HG03520 (cell line): ENCODE results near the gene DNM1L.
"Not testable (repeated sequence)": the region's sequence is repeated elsewhere in the genome, so short reads cannot be mapped to it uniquely, and the experiment has no call there.

Experiments used
- ATAC-seq: cut with Tn5 transposase; IDR thresholded peaks from one replicate; pipeline ENCODE4 v1.9.1; 2021; ENCODE audit warnings: mild to moderate bottlenecking, moderate library complexity; ENCODE audit not compliant: unreplicated experiment

The DNM1L gene

GRCh38 chr12:32695787-32696186, 16.7 kb downstream of the DNM1L start:
- no peak for ATAC-seq

GRCh38 chr12:32697445-32697844, 18.3 kb downstream of the DNM1L start:
- ATAC-seq, result no peak

GRCh38 chr12:32698285-32698684, 19.2 kb downstream of the DNM1L start:
- ATAC-seq, result no peak

GRCh38 chr12:32699437-32699836, 20.3 kb downstream of the DNM1L start:
- not testable (repeated sequence) for ATAC-seq

- ATAC-seq, result no peak
Measured at GRCh38 chr12:32702473-32702872, 23.4 kb downstream of the DNM1L start.

GRCh38 chr12:32702946-32703345, 23.8 kb downstream of the DNM1L start:
- ATAC-seq, result no peak

GRCh38 chr12:32705783-32706182, 26.7 kb downstream of the DNM1L start:
- ATAC-seq, result no peak

- ATAC-seq, result no peak
Measured at GRCh38 chr12:32706335-32707024, 27.4 kb downstream of the DNM1L start.

- no peak for ATAC-seq
Measured at GRCh38 chr12:32708926-32709325, 29.8 kb downstream of the DNM1L start.

- ATAC-seq, result no peak
Measured at GRCh38 chr12:32714772-32715171, 35.7 kb downstream of the DNM1L start.

GRCh38 chr12:32718926-32719325, 39.8 kb downstream of the DNM1L start:
- ATAC-seq, result no peak

GRCh38 chr12:32725308-32725707, 46.2 kb downstream of the DNM1L start:
- not testable (repeated sequence) for ATAC-seq

GRCh38 chr12:32726286-32726685, 47.2 kb downstream of the DNM1L start:
- no peak for ATAC-seq

GRCh38 chr12:32727237-32727636, 48.1 kb downstream of the DNM1L start:
- no peak for ATAC-seq

- ATAC-seq, result no peak
Measured at GRCh38 chr12:32734952-32735351, 55.9 kb downstream of the DNM1L start.

- no peak for ATAC-seq
Measured at GRCh38 chr12:32736445-32736844, 57.3 kb downstream of the DNM1L start.

- ATAC-seq, result no peak
Measured at GRCh38 chr12:32737715-32738114, 58.6 kb downstream of the DNM1L start.

GRCh38 chr12:32739279-32739678, 60.2 kb downstream of the DNM1L start:
- ATAC-seq, result no peak

- no peak for ATAC-seq
Measured at GRCh38 chr12:32742133-32742532, 63.0 kb downstream of the DNM1L start.

- no peak for ATAC-seq
Measured at GRCh38 chr12:32743264-32743663, 64.2 kb downstream of the DNM1L start.

- ATAC-seq, result no peak
Measured at GRCh38 chr12:32753605-32754004, 74.5 kb downstream of the DNM1L start.

- no peak for ATAC-seq
Measured at GRCh38 chr12:32754111-32754510, 75.0 kb downstream of the DNM1L start.

- ATAC-seq, result peak; percentile 80
Measured at GRCh38 chr12:32755051-32755653, 76.1 kb downstream of the DNM1L start.
